Progenitor cell of endocrine pancreas (in vitro differentiated cells): Measurements from ENCODE around the gene FAM209A. TPM values are rescaled to one million over a fixed set of nuclear protein-coding genes. Genes with fewer than 3 reads are reported as not detected.
"Not testable (repeated sequence)": the region's sequence is repeated elsewhere in the genome, so short reads cannot be mapped to it uniquely, and the experiment has no call there.

Experiments used
- DNase-seq: peaks from one replicate; pipeline ENCODE4 v3.0.0; 2021; ENCODE audit warnings: low spot score; ENCODE audit not compliant: unreplicated experiment
- H3K27ac Mint-ChIP-seq: 2 replicates; pipeline ENCODE4 v1.8.0; 2021; ENCODE audit warnings: mild to moderate bottlenecking, moderate library complexity, mixed read lengths
- H3K27me3 Mint-ChIP-seq: 2 replicates; pipeline ENCODE4 v1.8.0; 2021; ENCODE audit warnings: mixed read lengths
- H3K36me3 Mint-ChIP-seq: 2 replicates; pipeline ENCODE4 v1.8.0; 2022; ENCODE audit warnings: mixed read lengths; ENCODE audit not compliant: insufficient read depth
- H3K4me1 Mint-ChIP-seq: 2 replicates; pipeline ENCODE4 v1.8.0; 2021; ENCODE audit warnings: low read depth, mixed read lengths
- H3K4me3 Mint-ChIP-seq: 2 replicates; pipeline ENCODE4 v1.8.0; 2021; ENCODE audit warnings: low read depth, mild to moderate bottlenecking, moderate library complexity, mixed read lengths
- H3K9me3 Mint-ChIP-seq: 2 replicates; pipeline ENCODE4 v1.8.0; 2021; ENCODE audit warnings: low read depth, mixed read lengths
- long read RNA-seq: library from polyadenylated mRNA; unstranded; transcript quantifications from one replicate; pipeline ENCODE4 v2.0.0, GENCODE V29; 2020
- total RNA-seq: library from RNA; stranded (reverse); gene quantifications from 2 replicates; pipeline ENCODE4 v1.2.1, GENCODE V29; 2021
- TF ChIP-seq, protein P1 (sequence below): fragments of 200-600 bp; sonication (generic); IDR thresholded peaks from one replicate; pipeline ENCODE4 v1.5.0; 2021; ENCODE audit warnings: antibody characterized with exemption, mild to moderate bottlenecking; ENCODE audit not compliant: unreplicated experiment

FAM209A gene
- 0.69 TPM in 1 of 2 replicates, not detected in the other for total RNA-seq
- long read RNA-seq, partial matches to known transcripts: 0 of 1 reads
- long read RNA-seq, other reads (novel, unspliced or antisense): 1 of 1 reads

DNA sequence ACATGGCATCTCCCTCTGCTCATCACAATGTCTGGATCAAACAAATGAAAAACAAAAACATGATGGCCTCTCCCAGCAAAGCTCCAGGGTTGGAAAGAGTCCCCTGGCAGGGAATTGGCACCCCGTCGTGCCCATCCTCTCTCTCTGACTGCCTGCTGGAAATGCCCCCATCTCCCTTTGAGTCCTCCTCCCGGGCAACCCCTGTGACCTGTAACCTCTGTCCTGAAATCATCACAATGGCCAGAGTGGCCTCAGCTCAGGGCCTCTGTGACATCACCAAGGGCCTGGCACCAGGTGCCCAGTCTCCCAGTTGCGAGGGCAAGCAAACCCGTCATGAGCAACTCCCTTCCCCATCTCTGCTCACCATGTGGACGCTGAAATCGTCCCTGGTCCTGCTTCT lies at the start of gene FAM209A:
Gene FAM209A, plus strand, starts transcription at position 301 of the 400 bp plus-strand sequence. Its CDS starts 65 bp downstream, at position 366.
- DNase-seq, H3K27ac Mint-ChIP-seq, H3K4me1 Mint-ChIP-seq, H3K27me3 Mint-ChIP-seq, H3K4me3 Mint-ChIP-seq: not testable (repeated sequence)
- H3K36me3 Mint-ChIP-seq: peaks cover 17% of the 10 kb centered on the region
- H3K9me3 Mint-ChIP-seq: peaks cover 13% of the 10 kb centered on the region

GRCh38 chr20:56483970-56484369 lies 40.6 kb upstream of the FAM209A start:
- H3K4me3 Mint-ChIP-seq: no peak overlapping the region
- no peaks in the 10 kb centered on the region for H3K4me1 Mint-ChIP-seq
- peaks cover 14% of the 10 kb centered on the region for H3K36me3 Mint-ChIP-seq

DNA sequence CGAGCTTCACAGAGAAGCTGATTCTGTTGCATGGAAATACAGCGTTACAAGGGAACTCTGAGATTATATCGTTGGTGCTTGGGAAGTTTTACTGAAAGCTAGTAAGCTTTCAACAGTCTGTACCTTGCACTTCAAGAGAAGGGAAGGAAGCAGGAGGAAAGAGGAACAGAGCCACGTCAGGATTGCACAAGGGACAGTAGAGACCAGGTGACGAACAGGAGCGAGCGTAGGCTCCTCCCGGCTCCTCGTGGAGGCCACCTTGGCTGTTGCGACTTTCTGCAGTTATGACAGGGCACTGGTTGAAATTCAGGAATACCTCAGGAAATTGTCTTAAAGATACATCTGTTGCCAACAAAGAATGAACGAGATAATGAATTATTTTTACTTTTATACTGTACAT lies 37.3 kb upstream of the FAM209A start:
- Mint-ChIP-seq H3K4me3 (no peak overlapping the region), H3K4me1 (no peaks in the 10 kb centered on the region), H3K27ac (no peak overlapping the region), H3K36me3 (peaks cover 11% of the 10 kb centered on the region), H3K27me3 (no peaks in the 10 kb centered on the region), H3K9me3 (no peaks in the 10 kb centered on the region)
- TF ChIP-seq, protein P1, sequence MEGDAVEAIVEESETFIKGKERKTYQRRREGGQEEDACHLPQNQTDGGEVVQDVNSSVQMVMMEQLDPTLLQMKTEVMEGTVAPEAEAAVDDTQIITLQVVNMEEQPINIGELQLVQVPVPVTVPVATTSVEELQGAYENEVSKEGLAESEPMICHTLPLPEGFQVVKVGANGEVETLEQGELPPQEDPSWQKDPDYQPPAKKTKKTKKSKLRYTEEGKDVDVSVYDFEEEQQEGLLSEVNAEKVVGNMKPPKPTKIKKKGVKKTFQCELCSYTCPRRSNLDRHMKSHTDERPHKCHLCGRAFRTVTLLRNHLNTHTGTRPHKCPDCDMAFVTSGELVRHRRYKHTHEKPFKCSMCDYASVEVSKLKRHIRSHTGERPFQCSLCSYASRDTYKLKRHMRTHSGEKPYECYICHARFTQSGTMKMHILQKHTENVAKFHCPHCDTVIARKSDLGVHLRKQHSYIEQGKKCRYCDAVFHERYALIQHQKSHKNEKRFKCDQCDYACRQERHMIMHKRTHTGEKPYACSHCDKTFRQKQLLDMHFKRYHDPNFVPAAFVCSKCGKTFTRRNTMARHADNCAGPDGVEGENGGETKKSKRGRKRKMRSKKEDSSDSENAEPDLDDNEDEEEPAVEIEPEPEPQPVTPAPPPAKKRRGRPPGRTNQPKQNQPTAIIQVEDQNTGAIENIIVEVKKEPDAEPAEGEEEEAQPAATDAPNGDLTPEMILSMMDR: no peak
- DNase-seq: no peak

More at GRCh38 chr20:56483970-56484369, 40.6 kb upstream of the FAM209A start:
- no peak overlapping the region for H3K27ac Mint-ChIP-seq
- no peaks in the 10 kb centered on the region for H3K27me3 Mint-ChIP-seq
- TF ChIP-seq, protein P1: no peak
- no peak for DNase-seq
- no peaks in the 10 kb centered on the region for H3K9me3 Mint-ChIP-seq

GRCh38 chr20:56488566-56488965 lies 36.0 kb upstream of the FAM209A start:
- H3K36me3 Mint-ChIP-seq: peaks cover 11% of the 10 kb centered on the region

GRCh38 chr20:56501116-56501515 lies 23.4 kb upstream of the FAM209A start:
- TF ChIP-seq, protein P1: no peak
- no peaks in the 10 kb centered on the region for H3K9me3 Mint-ChIP-seq
- no peak for DNase-seq
- no peaks in the 10 kb centered on the region for H3K4me1 Mint-ChIP-seq
- no peaks in the 10 kb centered on the region for H3K27me3 Mint-ChIP-seq
- H3K36me3 Mint-ChIP-seq: peaks cover 12% of the 10 kb centered on the region
- H3K27ac Mint-ChIP-seq: no peak overlapping the region
- no peak overlapping the region for H3K4me3 Mint-ChIP-seq

More at GRCh38 chr20:56488566-56488965, 36.0 kb upstream of the FAM209A start:
- Mint-ChIP-seq H3K4me3 (no peak overlapping the region), H3K27me3 (no peaks in the 10 kb centered on the region), H3K9me3 (no peaks in the 10 kb centered on the region), H3K27ac (no peak overlapping the region), H3K4me1 (no peaks in the 10 kb centered on the region)
- no peak for DNase-seq
- TF ChIP-seq, protein P1: no peak

- Mint-ChIP-seq H3K9me3 (no peaks in the 10 kb centered on the region), H3K27ac (no peak overlapping the region), H3K27me3 (no peaks in the 10 kb centered on the region), H3K36me3 (peaks cover 3% of the 10 kb centered on the region), H3K4me1 (no peaks in the 10 kb centered on the region), H3K4me3 (no peak overlapping the region)
- DNase-seq: no peak
- TF ChIP-seq, protein P1: no peak
Measured at GRCh38 chr20:56503916-56504315, 20.6 kb upstream of the FAM209A start.
